Ascending aorta (tissue), 2 donors: ENCODE measurements around the gene IL34. TPM values are rescaled to one million over a fixed set of nuclear protein-coding genes. Genes with fewer than 3 reads are reported as not detected.
A peak's percentile ranks its signal among the peaks of the same experiment; 100 is the strongest.

ENCODE experiments used
- DNase-seq, 2 donors: peaks; one replicate each; pipeline ENCODE4 v3.0.0-alpha.2; 2019; ENCODE audit warnings: low spot score in 2 of 2
- H3K27ac ChIP-seq, 2 donors: fragments of 200-600 bp; sonication (generic); one replicate each; pipeline ENCODE4 v1.5.1; 2016 to 2017; ENCODE audit warnings: mild to moderate bottlenecking in 1 of 2
- H3K27me3 ChIP-seq: fragments of 200-600 bp; sonication (generic); one replicate; pipeline ENCODE4 v1.5.1; 2017
- H3K36me3 ChIP-seq, 2 donors: fragments of 200-600 bp; sonication (generic); one replicate each; pipeline ENCODE4 v1.5.1; 2016
- H3K4me1 ChIP-seq, 2 donors: fragments of 200-600 bp; sonication (generic); one replicate each; pipeline ENCODE4 v1.5.1; 2016 to 2017; ENCODE audit warnings: mild to moderate bottlenecking in 1 of 2
- H3K4me3 ChIP-seq, 2 donors: fragments of 200-600 bp; sonication (generic); one replicate each; pipeline ENCODE4 v1.5.1; 2016 to 2017; ENCODE audit warnings: mild to moderate bottlenecking in 1 of 2
- H3K9me3 ChIP-seq, 2 donors: fragments of 200-600 bp; sonication (generic); one replicate each; pipeline ENCODE4 v1.5.1; 2016
- intact Hi-C: fragments of 100-400 bp; cut with DNase I; formaldehyde crosslinking; loops from one replicate; pipeline ENCODE4 v1.15.1; 2023
- total RNA-seq: library from RNA; depleted of rRNA; stranded (reverse); fragments of >200 nt; gene quantifications from one replicate; pipeline ENCODE4 v1.1.0, GENCODE V29; 2016
- TF ChIP-seq, protein P1 (sequence below), 3 experiments: fragments of 200-600 bp in 2 of 3; fragments of 450-650 bp in 1 of 3; sonication (generic) in 2 of 3; IDR thresholded peaks; one replicate each; pipeline ENCODE4 v1.5.1; 2016 to 2019; ENCODE audit warnings: antibody characterized with exemption in 3 of 3, mild to moderate bottlenecking in 1 of 3, moderate library complexity in 1 of 3

Gene IL34
- total RNA-seq, 1 donor from 2014 or later, result 116 TPM

DNA sequence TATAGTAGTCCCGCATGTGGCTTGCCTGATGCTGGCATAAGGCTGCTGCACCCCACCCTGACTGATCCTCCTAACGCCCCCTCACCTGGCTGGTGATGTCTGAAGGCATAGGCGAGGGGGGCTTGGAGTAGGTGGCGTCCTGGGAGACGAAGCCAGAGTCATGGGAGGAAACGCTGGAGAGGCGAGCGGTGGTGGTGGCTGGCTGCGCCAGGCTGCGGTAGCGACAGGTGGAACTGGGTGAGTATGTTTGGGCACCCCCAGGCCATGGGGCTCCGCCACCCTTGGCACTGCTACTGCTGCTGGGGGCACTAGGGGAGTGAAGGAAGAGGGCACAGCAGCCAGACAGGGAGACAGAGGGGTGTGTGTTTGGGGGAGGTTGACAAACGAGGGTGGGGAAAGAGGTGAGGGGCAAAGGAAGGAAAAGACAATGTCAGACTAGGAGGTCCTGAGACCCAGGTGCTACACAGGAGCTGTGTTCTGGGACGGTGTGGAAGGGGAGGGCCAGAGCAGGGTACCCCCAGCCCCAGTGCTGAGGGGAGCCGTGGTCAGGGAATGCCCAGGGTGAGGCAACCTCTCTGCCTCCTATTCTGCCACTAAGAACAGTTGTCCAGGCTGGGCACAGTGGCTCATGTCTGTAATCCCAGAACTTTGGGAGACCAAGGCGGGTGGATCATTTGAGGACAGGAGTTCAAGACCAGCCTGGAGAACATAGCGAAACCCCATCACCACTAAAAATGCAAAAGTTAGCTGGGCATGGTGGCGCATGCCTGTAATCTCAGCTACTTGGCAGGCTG is 28.1 kb downstream of the IL34 start:
- no peaks in the 10 kb centered on the region for H3K9me3 ChIP-seq
- no peaks in the 10 kb centered on the region for H3K4me1 ChIP-seq
- intact Hi-C loops, result no loop called here
- peaks cover 78 to 94% of the 10 kb centered on the region in 2 donors for H3K36me3 ChIP-seq
- TF ChIP-seq, protein P1, sequence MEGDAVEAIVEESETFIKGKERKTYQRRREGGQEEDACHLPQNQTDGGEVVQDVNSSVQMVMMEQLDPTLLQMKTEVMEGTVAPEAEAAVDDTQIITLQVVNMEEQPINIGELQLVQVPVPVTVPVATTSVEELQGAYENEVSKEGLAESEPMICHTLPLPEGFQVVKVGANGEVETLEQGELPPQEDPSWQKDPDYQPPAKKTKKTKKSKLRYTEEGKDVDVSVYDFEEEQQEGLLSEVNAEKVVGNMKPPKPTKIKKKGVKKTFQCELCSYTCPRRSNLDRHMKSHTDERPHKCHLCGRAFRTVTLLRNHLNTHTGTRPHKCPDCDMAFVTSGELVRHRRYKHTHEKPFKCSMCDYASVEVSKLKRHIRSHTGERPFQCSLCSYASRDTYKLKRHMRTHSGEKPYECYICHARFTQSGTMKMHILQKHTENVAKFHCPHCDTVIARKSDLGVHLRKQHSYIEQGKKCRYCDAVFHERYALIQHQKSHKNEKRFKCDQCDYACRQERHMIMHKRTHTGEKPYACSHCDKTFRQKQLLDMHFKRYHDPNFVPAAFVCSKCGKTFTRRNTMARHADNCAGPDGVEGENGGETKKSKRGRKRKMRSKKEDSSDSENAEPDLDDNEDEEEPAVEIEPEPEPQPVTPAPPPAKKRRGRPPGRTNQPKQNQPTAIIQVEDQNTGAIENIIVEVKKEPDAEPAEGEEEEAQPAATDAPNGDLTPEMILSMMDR (IDR thresholded peaks at IDR 0.05), result no peak
- peak in 1 of 2 donors; percentile 60 for DNase-seq
- no peak overlapping the region for H3K4me3 ChIP-seq
- no peaks in the 10 kb centered on the region for H3K27me3 ChIP-seq
- no peak overlapping the region for H3K27ac ChIP-seq

DNA sequence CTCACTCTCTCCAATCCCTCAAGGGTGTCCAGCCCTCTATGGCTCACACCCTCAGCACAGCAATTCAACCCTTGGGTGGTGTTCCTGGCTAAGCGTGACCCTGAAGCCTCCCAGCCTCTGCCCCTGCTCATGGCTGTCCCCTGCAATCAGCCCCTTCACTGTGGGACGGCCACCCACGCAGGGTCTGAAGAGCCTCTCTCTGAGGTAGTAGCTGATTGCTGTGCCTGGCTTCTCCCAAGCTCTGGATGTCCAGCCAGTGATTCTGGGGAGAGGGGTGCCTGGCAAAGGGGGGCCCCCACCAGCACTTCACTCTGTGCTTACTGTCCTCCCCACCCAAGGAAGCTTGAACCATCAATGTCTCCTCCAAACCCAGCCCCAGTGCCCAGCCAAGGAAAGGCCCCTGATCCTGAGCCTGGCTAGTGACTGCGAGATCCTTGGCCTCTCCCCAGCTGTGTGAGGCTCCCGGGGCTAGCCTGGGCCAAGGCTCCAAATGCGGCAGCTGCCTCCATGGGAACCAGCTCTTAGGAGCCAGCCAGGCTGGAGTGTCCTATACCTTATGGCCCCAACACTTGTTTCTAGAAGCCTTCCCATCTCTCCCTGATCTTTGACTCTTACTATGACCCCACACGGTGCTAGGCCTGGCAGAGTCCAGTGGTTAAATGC is 29.6 kb downstream of the IL34 start:
- peaks cover 65 to 87% of the 10 kb centered on the region in 2 donors for H3K36me3 ChIP-seq
- peaks cover under 1 to 10% of the 10 kb centered on the region in 2 donors for H3K4me1 ChIP-seq
- DNase-seq, result peak in 1 of 2 donors; percentile 60
- intact Hi-C loops, result no loop called here
- no peaks in the 10 kb centered on the region for H3K9me3 ChIP-seq
- H3K27me3 ChIP-seq, result no peaks in the 10 kb centered on the region
- TF ChIP-seq, protein P1 (IDR thresholded peaks at IDR 0.05), result no peak
- H3K27ac ChIP-seq, result peak overlapping the region; percentile 7 to 48
- no peak overlapping the region for H3K4me3 ChIP-seq

DNA sequence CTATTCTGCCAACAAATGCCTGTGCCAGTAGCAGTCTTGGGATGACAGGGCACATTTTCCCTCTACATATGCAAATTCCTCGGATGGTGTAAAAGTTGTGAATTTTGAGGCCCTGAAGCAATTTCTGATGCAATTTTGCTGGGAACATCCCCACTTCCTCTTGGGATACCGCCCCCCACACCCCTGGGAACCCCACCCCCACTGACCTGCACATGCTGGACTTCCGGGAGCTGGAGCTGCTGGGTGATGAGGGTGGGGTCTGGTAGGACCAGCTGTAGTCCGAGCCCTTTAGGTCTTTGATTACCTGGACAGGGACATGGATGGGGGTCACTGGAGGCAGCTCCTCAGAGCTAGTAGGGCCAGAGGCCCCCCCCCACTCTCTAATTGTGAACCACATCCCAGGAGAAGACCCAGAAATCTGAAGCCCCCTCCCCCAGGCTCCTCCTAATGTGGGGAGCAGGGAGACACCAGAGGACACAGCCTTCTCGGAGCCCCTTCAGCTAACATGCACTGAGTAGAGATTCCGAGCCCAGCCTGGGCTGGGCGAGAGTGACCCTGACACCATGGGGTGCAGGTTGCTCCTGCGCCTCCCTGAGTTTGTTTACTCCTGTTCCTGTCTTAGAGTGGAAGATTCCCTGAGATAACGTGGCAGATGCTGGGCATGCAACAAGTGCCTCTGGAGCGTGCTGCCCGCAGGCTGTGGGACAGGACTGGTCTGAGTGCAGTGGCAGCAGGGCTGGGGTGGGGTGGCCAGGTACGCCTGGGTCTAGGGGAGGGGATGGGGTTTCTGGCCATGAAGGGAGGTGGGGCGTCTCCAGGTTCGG is 30.5 kb downstream of the IL34 start:
- TF ChIP-seq, protein P1 (IDR thresholded peaks at IDR 0.05), result no peak
- peaks cover 61 to 78% of the 10 kb centered on the region in 2 donors for H3K36me3 ChIP-seq
- DNase-seq, result peak in 1 of 2 donors; percentile 62
- peak overlapping the region in 1 of 2 donors; percentile 48 for H3K27ac ChIP-seq
- no peaks in the 10 kb centered on the region for H3K27me3 ChIP-seq
- H3K4me3 ChIP-seq, result no peak overlapping the region
- H3K4me1 ChIP-seq, result peaks cover 8 to 19% of the 10 kb centered on the region in 2 donors
- H3K9me3 ChIP-seq, result no peaks in the 10 kb centered on the region
- intact Hi-C loops, result no loop called here

DNA sequence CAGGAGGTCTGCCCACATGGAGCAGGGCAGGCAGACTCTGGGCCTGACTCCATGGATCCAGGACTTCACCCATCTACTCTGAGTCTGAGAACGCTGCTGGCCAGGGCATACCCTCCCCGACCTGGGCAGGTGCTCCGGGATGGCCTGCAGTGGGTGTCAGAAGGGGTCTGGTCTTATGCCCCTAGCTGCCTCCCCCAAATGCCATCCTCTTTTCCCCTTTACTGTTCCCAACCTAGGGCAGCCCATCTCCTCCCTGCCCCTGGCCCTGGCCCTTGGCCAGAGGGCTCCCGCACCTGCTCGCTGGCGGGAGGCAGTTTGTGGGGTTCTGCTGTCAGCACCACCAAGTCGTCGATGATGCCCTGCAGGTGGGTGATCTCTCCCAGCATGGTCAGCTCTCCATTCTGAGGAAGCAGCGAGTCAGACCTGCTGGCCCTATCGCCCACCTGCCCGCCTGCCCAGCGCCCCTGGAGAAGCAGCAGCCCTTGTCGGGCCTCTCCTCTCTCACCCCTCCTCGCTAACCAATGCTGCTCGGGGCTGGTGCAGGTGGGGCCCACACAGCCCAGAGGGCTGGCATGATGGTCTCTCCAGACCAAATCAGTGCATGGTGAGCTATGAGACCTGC is 31.3 kb downstream of the IL34 start:
- Histone ChIP-seq H3K4me3 (no peak overlapping the region), H3K27me3 (no peaks in the 10 kb centered on the region), H3K9me3 (no peaks in the 10 kb centered on the region), H3K4me1 (peaks cover 12 to 26% of the 10 kb centered on the region in 2 donors), H3K27ac (peak overlapping the region in 1 of 2 donors; percentile 34), H3K36me3 (peaks cover 60 to 76% of the 10 kb centered on the region in 2 donors)
- intact Hi-C loops, result no loop called here
- TF ChIP-seq, protein P1 (IDR thresholded peaks at IDR 0.05), result no peak
- no peak for DNase-seq
